T-helper 2 cell treated with Interferon-gamma antibody and Interleukin-4, amounts not matched to agents 5 μg/mL and 100 μg/mL, for 36 hours (primary cell): Measurements from ENCODE around the gene PRDM16.

Experiments
- DNase-seq: peaks from one replicate; pipeline ENCODE4 v3.0.0; 2021; ENCODE audit warnings: low spot score
- H3K27ac Mint-ChIP-seq: one replicate; pipeline ENCODE4 v1.8.0; 2021; ENCODE audit warnings: mild to moderate bottlenecking, mixed read lengths
- H3K27me3 Mint-ChIP-seq: one replicate; pipeline ENCODE4 v1.8.0; 2021; ENCODE audit warnings: low read depth, mixed read lengths
- H3K36me3 Mint-ChIP-seq: one replicate; pipeline ENCODE4 v1.8.0; 2021; ENCODE audit warnings: low read depth, mixed read lengths
- H3K4me1 Mint-ChIP-seq: one replicate; pipeline ENCODE4 v1.8.0; 2021; ENCODE audit warnings: low read depth, mixed read lengths
- H3K4me3 Mint-ChIP-seq: one replicate; pipeline ENCODE4 v1.8.0; 2022; ENCODE audit warnings: mild to moderate bottlenecking, moderate library complexity, mixed read lengths
- H3K9me3 Mint-ChIP-seq: one replicate; pipeline ENCODE4 v1.8.0; 2021; ENCODE audit warnings: mixed read lengths

PRDM16 gene

DNA sequence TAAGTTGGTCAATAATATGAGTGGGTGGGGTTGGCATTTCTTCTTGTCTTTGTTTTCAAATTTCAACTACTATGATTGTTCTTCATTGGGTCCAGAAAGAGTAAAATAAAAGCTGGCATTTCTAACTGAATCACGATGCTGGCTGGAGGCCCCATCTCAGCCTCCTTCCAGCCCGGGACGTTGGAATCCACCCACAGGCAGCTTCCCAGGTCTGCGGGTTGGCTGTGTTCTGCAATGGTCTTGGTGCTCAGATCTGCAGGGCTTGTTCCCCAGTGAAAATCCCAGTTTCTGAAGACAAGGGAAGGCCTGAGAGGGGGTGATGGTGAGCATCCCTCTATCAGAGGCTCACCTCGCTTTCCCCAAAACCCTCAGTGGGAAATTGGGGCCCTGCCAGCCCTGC is 330.7 kb downstream of the PRDM16 start:
- H3K27ac Mint-ChIP-seq, result no peak overlapping the region
- H3K27me3 Mint-ChIP-seq, result peaks cover 3% of the 10 kb centered on the region
- no peaks in the 10 kb centered on the region for H3K9me3 Mint-ChIP-seq
- no peak overlapping the region for H3K4me3 Mint-ChIP-seq
- no peaks in the 10 kb centered on the region for H3K36me3 Mint-ChIP-seq
- no peaks in the 10 kb centered on the region for H3K4me1 Mint-ChIP-seq
- DNase-seq, result no peak

DNA sequence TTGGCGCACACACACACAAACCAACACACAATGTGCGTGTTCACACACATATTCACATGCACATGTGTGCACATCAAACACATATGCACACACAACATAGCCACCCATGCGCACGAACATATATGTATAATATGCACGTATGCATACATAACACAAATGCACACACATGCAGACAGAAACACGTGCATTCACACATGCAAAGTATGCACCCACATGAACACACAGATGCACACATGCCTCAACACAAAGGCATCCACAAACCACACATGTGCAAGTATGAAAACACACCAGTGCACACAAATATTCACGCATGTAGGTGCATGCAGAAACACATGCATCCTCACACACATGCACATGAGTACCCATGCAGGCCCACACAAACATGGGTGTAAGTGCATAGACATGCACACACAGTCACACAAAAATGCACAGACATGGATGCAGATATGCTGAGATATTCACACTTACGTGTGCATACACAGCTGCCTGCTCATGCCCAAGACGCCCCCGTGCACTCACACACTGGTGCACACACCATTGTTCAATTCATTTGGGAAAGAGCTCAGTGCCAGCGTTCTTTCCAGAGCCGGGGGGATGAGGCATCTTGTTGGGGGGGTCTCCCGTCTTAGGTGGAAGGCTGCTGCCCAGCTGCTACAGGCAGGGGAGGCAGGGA is 332.7 kb downstream of the PRDM16 start:
- Mint-ChIP-seq H3K36me3 (no peaks in the 10 kb centered on the region), H3K9me3 (no peaks in the 10 kb centered on the region), H3K27me3 (no peaks in the 10 kb centered on the region), H3K4me3 (no peak overlapping the region), H3K27ac (no peak overlapping the region), H3K4me1 (no peaks in the 10 kb centered on the region)
- no peak for DNase-seq

DNA sequence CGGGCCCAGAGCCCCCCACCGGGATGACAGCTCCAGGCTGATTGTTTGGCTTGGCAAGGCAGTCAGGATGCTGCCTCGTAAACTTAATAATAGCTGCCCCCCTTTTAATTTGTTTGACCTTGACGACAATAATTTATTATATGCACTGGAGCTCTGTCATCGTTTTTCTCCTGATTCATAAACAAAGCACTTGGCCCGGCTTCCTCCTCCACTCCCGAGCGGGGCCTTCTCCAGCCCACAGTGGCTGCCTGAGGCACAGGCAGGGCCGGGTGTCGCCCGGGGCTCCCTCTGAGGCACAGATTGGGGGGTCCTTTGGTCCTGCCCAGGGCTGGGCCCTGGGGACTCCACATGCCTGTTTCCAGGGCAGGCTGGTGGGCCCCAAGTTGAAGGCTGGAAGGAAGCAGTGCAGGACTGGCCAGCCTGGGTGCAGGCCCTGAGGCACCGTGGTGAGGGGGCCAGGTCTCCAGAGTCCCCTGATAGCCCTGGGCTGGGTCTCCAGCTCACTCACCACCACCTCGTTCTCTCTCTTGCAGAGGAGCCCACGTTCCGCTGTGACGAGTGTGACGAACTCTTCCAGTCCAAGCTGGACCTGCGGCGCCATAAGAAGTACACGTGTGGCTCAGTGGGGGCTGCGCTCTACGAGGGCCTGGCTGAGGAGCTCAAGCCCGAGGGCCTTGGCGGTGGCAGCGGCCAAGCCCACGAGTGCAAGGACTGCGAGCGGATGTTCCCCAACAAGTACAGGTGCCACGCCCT is 333.4 kb downstream of the PRDM16 start:
- H3K4me3 Mint-ChIP-seq, result no peak overlapping the region
- no peak for DNase-seq
- H3K27ac Mint-ChIP-seq, result no peak overlapping the region
- H3K27me3 Mint-ChIP-seq, result no peaks in the 10 kb centered on the region
- no peaks in the 10 kb centered on the region for H3K36me3 Mint-ChIP-seq
- no peaks in the 10 kb centered on the region for H3K4me1 Mint-ChIP-seq
- no peaks in the 10 kb centered on the region for H3K9me3 Mint-ChIP-seq

DNA sequence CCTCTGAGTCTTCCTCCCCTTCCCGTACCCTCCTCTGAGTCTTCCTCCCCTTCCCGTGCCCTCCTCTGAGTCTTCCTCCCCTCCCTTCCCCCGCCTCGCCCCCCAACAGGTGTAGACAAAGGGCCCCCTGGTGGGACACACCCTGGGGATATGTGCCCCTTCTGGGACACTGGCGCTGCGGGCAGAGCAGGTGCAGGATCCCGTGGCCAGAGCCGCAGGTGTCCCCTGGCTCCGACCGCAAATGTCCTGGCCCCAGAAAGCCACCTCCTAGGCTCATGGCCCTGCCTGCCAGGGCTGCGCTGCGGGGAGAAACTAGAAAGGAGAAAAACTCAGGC is 334.0 kb downstream of the PRDM16 start:
- DNase-seq, result no peak
- Mint-ChIP-seq H3K4me1 (no peaks in the 10 kb centered on the region), H3K27ac (no peak overlapping the region), H3K4me3 (no peak overlapping the region), H3K27me3 (no peaks in the 10 kb centered on the region), H3K9me3 (no peaks in the 10 kb centered on the region), H3K36me3 (no peaks in the 10 kb centered on the region)

DNA sequence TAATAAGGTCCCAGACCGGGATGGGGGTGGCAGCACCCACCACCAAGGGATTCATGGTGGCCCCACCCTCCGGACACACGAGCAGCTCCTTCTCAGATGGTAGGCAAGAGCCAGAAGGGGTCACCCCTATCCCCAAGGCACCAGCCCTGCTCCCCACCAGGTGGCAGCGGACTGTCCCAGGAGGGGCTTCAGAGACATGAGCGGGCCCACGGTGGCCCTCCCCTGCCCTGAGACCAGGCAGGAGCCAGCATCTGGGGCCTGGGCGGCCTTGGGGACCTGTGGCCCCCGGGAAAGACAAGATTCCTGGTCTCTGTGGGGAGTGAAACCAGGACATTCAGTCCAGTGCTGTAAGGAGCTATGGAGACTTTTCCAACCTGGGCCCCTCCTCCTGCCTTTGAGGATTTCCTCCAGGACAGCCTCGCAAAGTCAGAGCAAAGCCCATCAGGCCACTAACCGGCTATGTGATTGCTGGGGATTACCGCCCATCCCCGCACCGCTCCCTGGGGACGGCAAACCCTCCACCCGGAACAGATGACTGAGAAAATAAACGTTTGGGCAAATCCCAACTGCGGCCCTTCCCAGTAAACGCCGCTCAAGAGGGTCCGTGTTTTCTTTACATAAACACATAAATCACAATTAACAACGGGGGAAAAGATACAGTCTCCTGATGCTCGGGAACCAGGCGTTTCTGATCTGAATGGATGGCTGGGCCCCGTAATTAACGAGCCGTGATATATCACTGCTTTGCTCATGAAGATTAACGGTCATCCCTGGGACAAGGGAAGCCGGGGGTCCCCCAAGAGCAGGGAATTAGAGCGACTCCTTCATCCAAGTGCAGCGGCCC is 334.6 kb downstream of the PRDM16 start:
- Mint-ChIP-seq H3K27ac (no peak overlapping the region), H3K4me3 (no peak overlapping the region), H3K27me3 (no peaks in the 10 kb centered on the region), H3K4me1 (no peaks in the 10 kb centered on the region), H3K9me3 (no peaks in the 10 kb centered on the region), H3K36me3 (no peaks in the 10 kb centered on the region)
- DNase-seq, result no peak

DNA sequence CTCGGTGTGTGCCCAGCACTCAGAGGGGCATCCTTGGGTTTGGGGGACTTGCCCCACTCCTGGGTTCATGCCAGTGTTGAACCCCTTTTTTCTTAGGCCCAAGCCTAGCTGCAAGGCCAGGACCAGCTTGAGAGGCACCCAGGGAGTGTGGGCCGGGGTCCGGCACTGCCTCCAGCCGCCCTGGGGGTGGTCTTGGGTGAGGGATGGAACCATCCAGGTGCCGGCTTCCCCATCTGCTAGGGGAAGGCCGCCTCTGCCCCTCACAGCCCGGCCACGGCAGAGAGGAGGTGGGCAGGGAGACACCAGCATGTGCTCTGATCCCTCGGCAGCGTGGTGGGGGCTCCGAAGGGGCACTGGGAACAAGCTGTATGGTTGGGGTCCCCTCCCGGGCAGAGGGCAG is 335.3 kb downstream of the PRDM16 start:
- Mint-ChIP-seq H3K27ac (no peak overlapping the region), H3K36me3 (no peaks in the 10 kb centered on the region), H3K27me3 (no peaks in the 10 kb centered on the region), H3K4me1 (no peaks in the 10 kb centered on the region), H3K9me3 (no peaks in the 10 kb centered on the region), H3K4me3 (no peak overlapping the region)
- DNase-seq, result no peak

DNA sequence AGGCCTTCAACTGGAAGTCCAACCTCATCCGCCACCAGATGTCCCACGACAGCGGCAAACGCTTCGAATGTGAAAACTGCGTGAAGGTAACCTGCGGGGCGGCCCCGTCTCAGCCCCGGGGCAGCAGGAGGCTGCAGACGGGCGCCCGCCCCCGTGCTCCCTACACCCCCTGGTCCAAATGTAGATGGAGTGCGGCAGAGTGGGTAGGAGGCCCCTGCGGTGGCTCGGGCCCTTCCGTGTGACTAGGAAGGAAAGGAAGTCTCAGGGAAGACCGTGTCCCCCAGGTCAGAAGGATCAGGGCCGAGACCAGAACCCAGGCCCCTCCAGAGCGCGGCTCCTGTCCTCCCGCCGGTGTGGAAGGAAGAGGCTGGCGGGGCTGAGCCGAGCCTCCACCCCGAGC is 335.8 kb downstream of the PRDM16 start:
- Mint-ChIP-seq H3K4me3 (no peak overlapping the region), H3K27ac (no peak overlapping the region), H3K36me3 (no peaks in the 10 kb centered on the region), H3K9me3 (no peaks in the 10 kb centered on the region), H3K4me1 (no peaks in the 10 kb centered on the region), H3K27me3 (no peaks in the 10 kb centered on the region)
- no peak for DNase-seq

DNA sequence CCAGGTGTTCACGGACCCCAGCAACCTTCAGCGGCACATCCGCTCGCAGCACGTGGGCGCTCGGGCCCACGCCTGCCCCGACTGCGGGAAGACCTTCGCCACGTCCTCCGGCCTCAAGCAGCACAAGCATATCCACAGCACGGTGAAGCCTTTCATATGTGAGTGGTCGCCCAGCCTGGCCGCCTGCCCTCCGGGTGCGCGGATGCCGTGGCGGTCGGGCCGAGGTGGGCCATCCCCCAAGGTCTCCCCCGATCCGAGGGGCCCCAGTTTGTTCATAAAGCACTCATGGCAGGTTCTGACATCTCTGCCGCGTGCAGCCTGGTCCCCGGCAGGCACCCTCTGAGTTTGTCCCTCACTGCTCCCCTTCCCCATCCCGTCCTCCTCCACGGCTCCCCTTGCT is 336.5 kb downstream of the PRDM16 start:
- H3K9me3 Mint-ChIP-seq, result no peaks in the 10 kb centered on the region
- H3K27me3 Mint-ChIP-seq, result no peaks in the 10 kb centered on the region
- H3K4me1 Mint-ChIP-seq, result no peaks in the 10 kb centered on the region
- H3K27ac Mint-ChIP-seq, result no peak overlapping the region
- no peaks in the 10 kb centered on the region for H3K36me3 Mint-ChIP-seq
- no peak overlapping the region for H3K4me3 Mint-ChIP-seq
- DNase-seq, result no peak

DNA sequence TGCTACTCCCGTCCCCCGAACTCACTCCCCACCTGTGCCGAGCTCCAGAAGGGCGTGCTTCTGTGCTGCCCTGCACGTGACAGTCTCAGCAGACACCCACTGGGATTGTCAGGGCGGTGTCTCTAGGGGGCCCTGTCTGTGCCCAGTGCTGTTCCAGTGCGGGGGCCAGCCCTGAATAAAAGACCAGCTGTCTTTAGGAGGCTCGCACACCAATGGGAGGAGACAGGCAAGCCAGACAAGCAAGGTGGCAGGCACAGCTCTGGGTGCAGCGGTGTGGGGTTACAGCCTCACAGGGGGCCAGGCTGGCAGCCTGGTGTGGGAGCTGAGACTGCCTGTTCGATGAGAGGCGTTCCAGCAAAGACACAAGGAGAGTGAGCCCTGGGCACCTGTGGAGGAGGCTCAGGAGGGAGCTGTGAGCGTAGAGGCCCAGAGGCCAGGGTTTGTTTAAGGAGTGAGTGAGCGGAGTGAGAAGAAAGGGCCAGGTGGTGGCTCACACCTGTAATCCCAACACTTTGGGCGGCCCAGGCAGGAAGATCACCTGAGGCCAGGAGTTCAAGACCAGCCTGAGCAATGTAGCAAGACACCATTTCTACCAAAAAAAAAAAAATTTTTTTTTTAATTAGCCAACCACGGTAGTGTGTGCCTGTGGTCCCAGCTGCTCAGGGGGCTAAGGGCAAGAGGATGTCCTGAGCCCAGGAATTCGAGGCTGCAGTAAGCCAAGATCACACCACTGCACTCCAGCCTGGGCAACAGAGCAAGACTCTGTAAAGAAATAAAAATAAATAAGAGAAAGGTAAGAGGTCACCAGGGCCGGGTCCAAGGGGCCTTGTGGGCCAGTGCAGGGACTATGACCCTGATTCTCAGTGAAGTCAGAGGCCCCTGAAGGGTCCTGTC is 337.2 kb downstream of the PRDM16 start:
- H3K4me1 Mint-ChIP-seq, result no peaks in the 10 kb centered on the region
- no peak overlapping the region for H3K4me3 Mint-ChIP-seq
- DNase-seq, result no peak
- H3K9me3 Mint-ChIP-seq, result no peaks in the 10 kb centered on the region
- no peaks in the 10 kb centered on the region for H3K27me3 Mint-ChIP-seq
- H3K36me3 Mint-ChIP-seq, result no peaks in the 10 kb centered on the region
- H3K27ac Mint-ChIP-seq, result no peak overlapping the region

DNA sequence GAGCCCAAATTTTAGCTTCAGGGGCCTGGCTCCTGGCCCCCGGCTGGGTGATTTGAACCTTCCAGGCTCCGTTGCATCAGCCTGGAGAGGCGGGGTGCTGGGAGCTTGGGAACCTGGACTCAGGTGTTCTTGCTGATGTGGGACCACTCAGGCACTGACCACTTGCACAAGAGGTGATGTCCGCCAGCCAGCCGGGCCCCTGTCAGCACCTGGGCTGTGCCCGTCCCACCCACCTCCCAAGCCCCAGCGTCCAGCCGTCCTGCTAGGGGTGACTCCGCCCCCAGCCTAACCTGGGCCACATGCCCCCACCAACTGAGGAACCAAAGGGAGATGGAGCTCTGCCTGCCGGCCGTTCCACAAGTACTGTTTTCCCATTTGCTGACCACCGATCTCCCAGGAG is 338.0 kb downstream of the PRDM16 start:
- DNase-seq, result no peak
- H3K4me3 Mint-ChIP-seq, result no peak overlapping the region
- H3K36me3 Mint-ChIP-seq, result no peaks in the 10 kb centered on the region
- no peaks in the 10 kb centered on the region for H3K4me1 Mint-ChIP-seq
- no peak overlapping the region for H3K27ac Mint-ChIP-seq
- no peaks in the 10 kb centered on the region for H3K9me3 Mint-ChIP-seq
- no peaks in the 10 kb centered on the region for H3K27me3 Mint-ChIP-seq

DNA sequence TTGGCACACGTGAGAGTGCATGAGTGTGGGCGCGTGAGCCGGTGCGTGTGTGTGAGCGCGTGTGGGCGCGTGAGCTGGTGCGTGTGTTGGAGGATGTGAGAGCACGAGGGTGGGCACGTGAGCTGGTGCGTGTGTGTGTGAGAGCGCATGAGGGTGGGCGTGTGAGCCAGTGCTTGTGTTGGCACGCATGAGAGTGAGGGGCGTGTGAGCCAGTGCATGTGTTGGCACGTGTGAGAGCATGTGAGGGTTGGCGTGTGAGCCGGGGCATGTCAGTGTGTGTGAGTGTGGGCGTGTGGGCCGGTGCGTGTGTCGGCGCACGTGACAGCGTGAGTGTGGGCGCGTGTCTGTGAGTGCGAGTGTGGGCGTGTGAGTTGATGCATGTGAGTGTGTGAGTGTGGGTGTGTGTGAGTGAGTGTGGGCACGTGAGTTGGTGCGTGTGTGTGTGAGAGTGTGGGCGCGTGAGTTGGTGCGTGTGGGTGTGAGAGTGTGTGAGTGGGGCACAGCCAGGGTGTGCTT is 339.8 kb downstream of the PRDM16 start:
- H3K4me1 Mint-ChIP-seq, result no peaks in the 10 kb centered on the region
- H3K27ac Mint-ChIP-seq, result no peak overlapping the region
- no peaks in the 10 kb centered on the region for H3K36me3 Mint-ChIP-seq
- no peaks in the 10 kb centered on the region for H3K9me3 Mint-ChIP-seq
- H3K4me3 Mint-ChIP-seq, result no peak overlapping the region
- H3K27me3 Mint-ChIP-seq, result no peaks in the 10 kb centered on the region
- no peak for DNase-seq

DNA sequence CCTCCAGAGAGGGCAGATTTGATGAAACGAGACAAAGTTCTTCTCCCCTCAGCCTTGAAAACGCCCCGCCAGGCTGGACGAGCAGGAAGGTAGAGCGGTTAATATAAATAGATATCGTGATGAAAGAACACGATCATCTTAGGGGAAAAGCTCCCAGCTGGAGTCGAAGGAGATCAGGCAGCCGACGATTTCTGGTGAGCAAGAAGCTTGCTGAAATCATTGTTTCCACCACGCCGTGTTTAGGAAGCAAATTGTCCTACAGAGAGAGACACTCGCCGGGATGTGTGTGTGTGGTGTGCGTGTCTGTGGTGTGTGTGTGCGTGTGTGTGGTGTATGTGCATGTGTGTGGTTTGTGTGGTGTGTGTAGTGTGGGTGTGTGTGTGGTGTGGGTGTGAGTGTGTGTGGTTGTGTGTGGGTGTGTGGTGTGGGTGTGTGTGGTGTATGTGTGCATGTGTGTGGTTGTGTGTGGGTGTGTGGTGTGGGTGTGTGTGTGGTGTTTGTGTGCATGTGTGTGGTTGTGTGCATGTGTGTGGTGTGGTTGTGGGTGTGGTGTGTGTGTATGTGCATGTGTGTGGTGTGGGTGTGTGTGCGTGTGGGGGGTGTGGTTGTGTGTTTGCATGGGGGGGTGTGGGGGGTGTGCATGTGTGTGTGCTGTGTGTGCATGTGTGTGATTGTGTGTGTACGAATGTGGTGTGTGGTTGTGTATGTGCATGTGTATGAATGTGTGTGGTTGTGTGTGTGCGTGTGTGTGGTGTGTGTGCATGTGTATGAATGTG is 340.6 kb downstream of the PRDM16 start:
- H3K27me3 Mint-ChIP-seq, result no peaks in the 10 kb centered on the region

More for the DNA sequence above, 340.6 kb downstream of the PRDM16 start:
- no peak overlapping the region for H3K4me3 Mint-ChIP-seq
- no peaks in the 10 kb centered on the region for H3K4me1 Mint-ChIP-seq
- DNase-seq, result no peak
- H3K9me3 Mint-ChIP-seq, result no peaks in the 10 kb centered on the region
- H3K27ac Mint-ChIP-seq, result no peak overlapping the region
- no peaks in the 10 kb centered on the region for H3K36me3 Mint-ChIP-seq
